IgD-negative memory B cell (primary cell): ENCODE results near the gene RAP1A. TPM values are rescaled to one million over a fixed set of nuclear protein-coding genes. Genes with fewer than 3 reads are reported as not detected.

Source experiments
- H3K27ac Mint-ChIP-seq, 3 donors: one replicate each; pipeline ENCODE4 v1.8.0; 2020 to 2022; ENCODE audit warnings: mild to moderate bottlenecking in 3 of 3, mixed read lengths in 3 of 3, moderate library complexity in 1 of 3
- H3K27me3 Mint-ChIP-seq: one replicate; pipeline ENCODE4 v1.8.0; 2021; ENCODE audit warnings: mixed read lengths
- H3K36me3 Mint-ChIP-seq: one replicate; pipeline ENCODE4 v1.8.0; 2020; ENCODE audit warnings: mild to moderate bottlenecking, mixed read lengths
- H3K4me1 Mint-ChIP-seq, 3 donors: one replicate each; pipeline ENCODE4 v1.8.0; 2020 to 2022; ENCODE audit warnings: mixed read lengths in 3 of 3, mild to moderate bottlenecking in 1 of 3
- H3K4me3 Mint-ChIP-seq, 4 donors: one replicate each; pipeline ENCODE4 v1.8.0; 2020 to 2022; ENCODE audit warnings: mild to moderate bottlenecking in 4 of 4, mixed read lengths in 4 of 4, moderate library complexity in 3 of 4
- H3K9me3 Mint-ChIP-seq, 3 donors: one replicate each; pipeline ENCODE4 v1.8.0; 2020 to 2021; ENCODE audit warnings: mixed read lengths in 3 of 3, mild to moderate bottlenecking in 1 of 3
- polyA plus RNA-seq: library from polyadenylated mRNA; unstranded; fragments of 300-500 nt; fragmentation: Illumina TruSeq; gene quantifications from one replicate; pipeline ENCODE4 v1.2.3, GENCODE V29; 2021

Gene RAP1A
- polyA plus RNA-seq, 1 donor from 2014 or later, result 44.9 TPM

DNA sequence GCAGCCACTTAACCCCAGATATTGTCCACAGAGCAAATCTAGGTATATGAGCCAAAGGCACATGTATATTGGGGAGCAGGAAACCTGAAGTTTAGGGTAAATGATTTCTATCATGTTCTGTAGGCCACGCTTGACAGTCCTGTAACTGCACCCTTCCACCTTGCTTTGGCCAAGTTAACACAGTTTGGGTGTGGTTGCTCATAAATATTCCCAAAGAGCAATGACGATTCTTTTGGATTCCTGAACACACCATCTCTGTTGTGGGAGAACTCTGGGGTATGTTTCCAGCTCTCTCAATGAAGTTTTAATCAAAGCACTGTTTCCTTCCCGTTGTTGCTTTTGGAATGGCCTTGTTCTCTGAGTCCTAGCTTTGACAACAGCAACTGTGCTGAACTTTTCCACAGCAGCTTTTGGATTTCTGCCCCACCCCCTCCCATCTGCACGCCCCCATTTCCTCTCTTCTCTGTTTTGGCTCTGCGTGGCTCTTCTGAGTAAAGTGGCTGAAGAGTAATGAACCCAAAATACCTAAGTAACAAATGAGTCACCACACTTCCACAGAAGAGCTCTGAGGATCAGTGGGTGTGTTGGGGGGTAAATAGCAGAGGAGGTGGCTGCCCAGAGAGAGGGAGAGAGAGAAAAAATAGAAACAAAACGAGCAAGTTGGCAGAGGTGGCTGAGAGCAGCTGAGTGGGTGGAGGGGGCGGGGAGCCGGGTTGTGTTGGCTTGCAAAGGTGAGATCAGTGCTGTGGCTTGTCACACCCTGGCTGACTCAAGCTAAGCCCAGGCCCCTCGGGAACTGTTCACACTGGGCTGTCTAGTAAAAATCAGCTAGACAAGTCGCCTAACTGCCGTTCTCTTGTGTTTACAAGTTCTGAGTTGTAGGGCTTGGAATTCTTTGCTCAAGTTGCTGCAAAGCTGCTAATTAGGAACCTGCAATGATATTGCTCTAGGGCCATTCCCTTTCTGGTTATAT, 26.9 kb upstream of the RAP1A start:
- H3K4me1 Mint-ChIP-seq, result peaks cover 43 to 55% (median 45%) of the 10 kb centered on the region in 3 donors
- peak overlapping the region; percentile 26 to 80 (median 34) for H3K4me3 Mint-ChIP-seq
- no peaks in the 10 kb centered on the region for H3K36me3 Mint-ChIP-seq
- H3K27ac Mint-ChIP-seq, result peak overlapping the region; percentile 76 to 89 (median 79)
- H3K9me3 Mint-ChIP-seq, result no peaks in the 10 kb centered on the region
- no peaks in the 10 kb centered on the region for H3K27me3 Mint-ChIP-seq

DNA sequence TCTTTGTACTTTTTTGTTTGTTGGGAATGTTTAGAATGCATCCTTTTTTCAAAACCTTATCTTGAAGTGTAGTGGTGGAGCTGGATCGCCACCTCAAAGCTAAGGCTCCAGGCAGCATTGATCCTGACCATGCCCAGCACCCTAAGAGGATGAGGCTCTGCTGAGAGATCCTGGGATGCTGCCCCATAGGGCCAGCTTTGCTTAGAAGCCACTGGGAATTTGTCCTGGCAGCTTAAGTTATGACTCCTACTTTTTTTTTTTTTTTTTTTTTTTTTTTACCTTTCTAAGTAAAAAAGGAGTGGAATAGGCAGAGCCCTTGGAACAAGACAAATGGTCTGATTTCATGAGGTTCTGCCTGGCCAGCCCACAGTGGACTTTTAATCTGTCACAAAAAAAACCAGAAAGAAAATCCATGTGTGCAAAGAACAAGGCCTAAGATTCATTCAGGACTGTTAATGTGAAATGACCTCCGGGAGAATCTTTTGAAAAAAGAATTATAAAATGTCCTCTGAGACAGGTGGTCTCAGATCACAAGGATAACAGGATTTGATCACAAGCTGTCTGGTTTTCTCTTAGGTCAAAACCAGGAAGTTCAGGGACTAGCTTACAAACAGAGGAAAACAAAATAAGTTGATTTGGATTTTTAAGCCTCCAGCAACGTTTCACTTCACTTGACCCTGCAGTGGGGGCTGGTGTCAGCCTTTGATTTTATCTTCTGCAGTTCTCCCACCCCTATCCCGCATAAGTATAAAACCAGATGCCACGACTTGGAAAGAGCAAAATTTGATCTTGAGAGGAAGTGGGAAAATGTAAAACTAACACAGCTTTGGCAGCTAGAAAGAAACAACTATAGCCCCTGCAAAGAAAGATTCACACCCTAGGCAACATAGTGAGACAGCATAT, 25.9 kb upstream of the RAP1A start:
- H3K27me3 Mint-ChIP-seq, result no peaks in the 10 kb centered on the region
- H3K27ac Mint-ChIP-seq, result peak overlapping the region; percentile 76 to 91 (median 79)
- H3K4me3 Mint-ChIP-seq, result peak overlapping the region; percentile 37 to 90 (median 63)
- H3K9me3 Mint-ChIP-seq, result no peaks in the 10 kb centered on the region
- no peaks in the 10 kb centered on the region for H3K36me3 Mint-ChIP-seq
- H3K4me1 Mint-ChIP-seq, result peaks cover 53 to 65% (median 55%) of the 10 kb centered on the region in 3 donors

DNA sequence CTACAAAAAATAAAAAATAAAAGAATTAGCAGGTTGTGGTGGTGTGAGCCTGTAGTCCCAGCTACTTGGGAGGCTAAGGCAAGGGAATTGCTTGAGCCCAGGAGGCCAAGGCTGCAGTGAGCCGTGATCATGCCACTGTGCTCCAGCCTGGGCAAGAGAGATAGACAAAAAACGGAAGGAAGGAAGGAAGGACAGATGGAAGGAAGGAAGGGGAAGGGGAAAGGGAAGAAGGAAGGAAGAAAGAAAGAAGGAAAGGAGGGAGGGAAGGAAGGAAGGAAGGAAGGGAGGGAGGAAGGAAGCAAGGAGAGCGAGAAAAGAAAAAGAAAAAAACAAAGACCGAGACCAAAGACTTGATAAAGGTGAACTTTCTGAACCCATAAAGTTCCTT, 25.3 kb upstream of the RAP1A start:
- peak overlapping the region in 2 of 4 donors; percentile 77 to 90 for H3K4me3 Mint-ChIP-seq
- peaks cover 55 to 64% (median 57%) of the 10 kb centered on the region in 3 donors for H3K4me1 Mint-ChIP-seq
- no peaks in the 10 kb centered on the region for H3K9me3 Mint-ChIP-seq
- H3K36me3 Mint-ChIP-seq, result no peaks in the 10 kb centered on the region
- no peaks in the 10 kb centered on the region for H3K27me3 Mint-ChIP-seq
- H3K27ac Mint-ChIP-seq, result peak overlapping the region; percentile 76 to 91 (median 79)

DNA sequence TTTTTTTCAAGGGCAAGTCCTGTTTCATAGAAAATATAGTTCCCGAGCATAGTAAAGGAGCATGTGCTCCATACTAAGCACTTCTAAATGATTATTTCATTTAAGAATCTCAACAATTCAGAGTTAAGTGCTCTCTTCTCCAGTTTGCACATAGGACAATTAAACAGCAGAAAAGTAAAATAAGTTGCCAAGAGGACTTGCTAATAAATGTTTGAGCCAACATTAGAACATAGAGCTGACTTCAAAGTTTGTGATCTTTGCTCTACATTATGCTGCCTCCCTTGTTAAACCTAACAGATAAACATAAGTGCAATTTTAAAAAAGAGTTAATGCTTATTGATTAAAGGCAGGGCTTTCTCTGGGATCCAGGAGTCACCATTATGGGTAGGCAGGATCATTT, 23.8 kb upstream of the RAP1A start:
- peak overlapping the region in 1 of 4 donors; percentile 63 for H3K4me3 Mint-ChIP-seq
- H3K27ac Mint-ChIP-seq, result peak overlapping the region in 1 of 3 donors; percentile 83
- peaks cover 1% of the 10 kb centered on the region for H3K36me3 Mint-ChIP-seq
- H3K4me1 Mint-ChIP-seq, result peaks cover 69 to 74% (median 72%) of the 10 kb centered on the region in 3 donors
- no peaks in the 10 kb centered on the region for H3K9me3 Mint-ChIP-seq
- H3K27me3 Mint-ChIP-seq, result no peaks in the 10 kb centered on the region

DNA sequence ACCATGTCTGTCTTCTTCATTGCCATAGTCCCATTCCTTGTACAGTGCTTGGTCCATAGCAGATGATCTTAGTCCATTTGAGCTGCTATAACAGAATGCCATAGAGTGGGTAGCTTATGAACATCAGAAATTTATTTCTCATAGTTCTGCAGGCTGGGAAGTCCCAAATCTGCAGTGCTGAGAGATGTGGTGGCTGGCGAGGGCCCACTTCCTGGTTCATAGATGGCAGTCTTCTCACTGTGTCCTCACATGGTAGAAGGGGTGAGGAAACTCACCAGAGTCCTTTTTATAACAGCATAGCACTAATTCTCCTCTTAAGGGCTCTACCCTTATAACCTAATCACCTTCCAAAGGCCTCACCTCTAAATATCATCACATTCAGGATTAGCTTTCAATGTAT, 23.1 kb upstream of the RAP1A start:
- H3K27me3 Mint-ChIP-seq, result no peaks in the 10 kb centered on the region
- H3K4me3 Mint-ChIP-seq, result peak overlapping the region; percentile 12 to 85 (median 73)
- H3K9me3 Mint-ChIP-seq, result no peaks in the 10 kb centered on the region
- peaks cover 75 to 81% (median 79%) of the 10 kb centered on the region in 3 donors for H3K4me1 Mint-ChIP-seq
- peaks cover 1% of the 10 kb centered on the region for H3K36me3 Mint-ChIP-seq
- H3K27ac Mint-ChIP-seq, result peak overlapping the region; percentile 10 to 83 (median 83)

DNA sequence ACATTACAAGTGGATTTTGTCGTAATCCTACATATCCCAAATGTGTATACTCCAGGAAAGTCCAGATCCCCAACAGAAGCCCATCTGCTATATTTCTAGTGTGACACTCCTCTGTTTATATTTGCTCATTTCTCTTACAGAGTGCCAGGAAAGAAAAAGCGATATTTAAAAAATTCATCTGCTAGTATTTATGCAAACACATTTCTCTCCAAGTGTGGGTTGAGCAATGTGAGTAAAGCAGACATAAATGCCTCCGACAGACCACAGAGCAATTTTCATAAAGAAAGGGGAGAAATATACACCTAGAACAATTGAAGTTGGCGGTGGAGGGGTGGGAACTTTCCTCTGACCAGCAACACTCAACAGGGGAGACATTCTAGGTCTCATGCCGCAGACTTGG, 22.2 kb upstream of the RAP1A start:
- H3K27ac Mint-ChIP-seq, result peak overlapping the region; percentile 17 to 83 (median 26)
- no peaks in the 10 kb centered on the region for H3K9me3 Mint-ChIP-seq
- peak overlapping the region in 2 of 4 donors; percentile 34 to 77 for H3K4me3 Mint-ChIP-seq
- H3K4me1 Mint-ChIP-seq, result peaks cover 78 to 85% (median 85%) of the 10 kb centered on the region in 3 donors
- no peaks in the 10 kb centered on the region for H3K27me3 Mint-ChIP-seq
- peaks cover 1% of the 10 kb centered on the region for H3K36me3 Mint-ChIP-seq

DNA sequence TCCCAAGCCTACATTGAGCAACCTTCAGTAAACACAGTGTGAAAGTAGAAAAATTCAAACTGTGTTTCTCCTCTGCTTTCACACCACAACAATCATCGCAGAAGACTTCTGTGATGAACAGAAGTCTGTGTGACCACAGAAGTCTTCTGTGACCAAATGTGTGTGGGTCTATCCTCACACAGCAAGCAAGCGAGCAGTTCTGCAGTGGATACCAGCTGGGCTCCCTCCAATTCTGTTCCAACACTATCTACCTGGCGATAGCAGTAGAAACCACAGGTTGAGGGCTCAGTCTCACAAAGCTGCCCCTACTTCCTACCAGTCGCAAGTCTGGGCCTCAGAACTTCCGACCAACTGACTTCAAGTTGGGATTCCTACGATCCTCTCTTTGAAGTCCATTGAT, 21.0 kb upstream of the RAP1A start:
- Mint-ChIP-seq H3K36me3 (peaks cover 1% of the 10 kb centered on the region), H3K27me3 (no peaks in the 10 kb centered on the region), H3K4me1 (peaks cover 85 to 87% (median 85%) of the 10 kb centered on the region in 3 donors), H3K9me3 (no peaks in the 10 kb centered on the region), H3K4me3 (peak overlapping the region in 2 of 4 donors; percentile 11 to 27), H3K27ac (peak overlapping the region in 1 of 3 donors; percentile 17)

DNA sequence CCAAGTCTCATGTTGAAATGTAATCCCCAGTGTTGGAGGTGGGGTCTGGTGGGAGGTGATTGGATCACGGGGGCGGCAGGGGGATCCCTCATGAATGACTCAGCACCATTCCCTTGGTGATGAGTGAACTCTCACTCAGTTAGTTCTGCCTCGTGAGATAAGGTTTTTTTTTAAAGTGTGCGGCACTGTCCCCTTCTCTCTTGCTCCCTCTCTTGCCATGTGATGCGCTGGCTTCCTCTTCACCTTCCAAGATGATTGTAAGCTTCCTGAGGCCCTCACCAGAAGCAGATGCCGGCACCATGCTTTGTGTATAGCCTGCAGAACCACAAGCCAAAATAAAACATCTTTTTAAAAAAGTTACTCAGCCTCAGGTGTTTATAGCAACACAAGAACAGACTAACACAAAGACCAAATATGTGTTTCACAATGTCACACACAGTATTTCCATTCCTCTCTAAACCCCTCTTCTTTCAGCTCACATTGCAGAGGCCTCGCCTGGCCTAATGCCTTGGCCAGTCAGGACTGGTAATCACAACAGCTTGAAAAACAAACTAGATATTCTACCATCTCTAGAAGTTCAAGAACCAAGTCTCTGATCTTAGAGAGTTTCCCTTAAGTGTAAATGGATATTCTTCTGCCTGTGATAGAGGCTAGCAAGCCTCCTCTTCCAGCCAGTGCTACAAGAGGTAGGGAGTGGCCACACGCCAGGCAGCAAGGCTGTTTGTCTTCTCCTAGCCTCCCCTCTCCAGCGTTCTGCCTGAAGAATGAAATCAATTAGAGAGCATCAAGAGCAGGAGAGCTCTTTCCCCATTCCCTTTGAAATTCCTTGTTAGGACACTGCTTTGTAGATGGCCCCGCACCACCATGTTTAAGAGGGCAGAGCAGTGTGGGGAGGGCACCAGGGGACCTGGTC, 19.6 kb upstream of the RAP1A start:
- Mint-ChIP-seq H3K9me3 (no peaks in the 10 kb centered on the region), H3K27me3 (no peaks in the 10 kb centered on the region), H3K36me3 (peaks cover 1% of the 10 kb centered on the region), H3K27ac (peak overlapping the region; percentile 19 to 65 (median 35)), H3K4me3 (peak overlapping the region; percentile 14 to 94 (median 52)), H3K4me1 (peaks cover 89 to 91% (median 90%) of the 10 kb centered on the region in 3 donors)

DNA sequence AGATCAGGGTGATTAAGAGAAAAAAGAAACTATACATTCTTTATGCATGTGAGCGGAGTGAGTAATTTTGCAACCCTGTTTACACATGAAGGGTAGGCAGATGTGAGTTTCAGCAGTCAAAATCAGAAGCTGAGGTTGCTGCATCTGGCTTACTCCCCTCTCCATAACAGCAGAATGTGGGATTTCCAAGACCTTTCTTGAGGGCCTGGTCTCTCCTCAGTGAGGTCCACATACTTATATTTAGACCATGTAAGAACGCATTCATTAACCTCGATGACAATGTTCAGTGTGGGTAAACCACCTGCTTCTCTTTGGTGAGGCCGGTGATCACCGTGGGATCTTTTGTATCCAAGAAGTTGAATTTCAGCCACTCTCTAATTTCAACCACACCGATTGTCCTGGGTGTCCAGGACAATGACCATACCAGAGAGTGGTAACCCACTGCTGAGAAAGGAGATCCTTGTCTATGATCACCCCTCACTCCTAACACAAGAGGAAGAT, 18.7 kb upstream of the RAP1A start:
- no peaks in the 10 kb centered on the region for H3K9me3 Mint-ChIP-seq
- peak overlapping the region; percentile 19 to 65 (median 35) for H3K27ac Mint-ChIP-seq
- peaks cover 82 to 85% (median 83%) of the 10 kb centered on the region in 3 donors for H3K4me1 Mint-ChIP-seq
- peak overlapping the region; percentile 14 to 94 (median 60) for H3K4me3 Mint-ChIP-seq
- H3K27me3 Mint-ChIP-seq, result no peaks in the 10 kb centered on the region
- peaks cover 1% of the 10 kb centered on the region for H3K36me3 Mint-ChIP-seq

DNA sequence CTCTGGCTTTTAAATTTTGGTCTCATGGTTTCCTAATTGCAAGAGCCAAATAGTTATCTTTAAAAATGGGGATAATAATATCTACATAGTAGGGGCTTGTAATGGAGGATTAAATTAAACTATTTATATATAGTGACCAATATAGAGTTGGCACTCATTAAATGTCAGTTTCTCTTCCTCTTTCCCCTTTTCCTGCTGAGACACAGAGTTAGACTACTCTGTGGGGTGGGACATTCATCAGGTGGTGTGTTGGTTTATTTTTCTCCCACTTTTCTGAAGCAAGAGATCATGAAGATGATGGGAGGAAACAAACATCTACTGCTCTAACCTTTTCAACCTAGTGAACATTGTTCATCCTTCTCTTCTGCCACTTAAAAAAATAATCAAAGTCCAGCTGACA, 17.3 kb upstream of the RAP1A start:
- Mint-ChIP-seq H3K27me3 (no peaks in the 10 kb centered on the region), H3K9me3 (no peaks in the 10 kb centered on the region), H3K36me3 (peaks cover 1% of the 10 kb centered on the region), H3K27ac (peak overlapping the region; percentile 1 to 71 (median 65)), H3K4me1 (peaks cover 74 to 79% (median 77%) of the 10 kb centered on the region in 3 donors), H3K4me3 (peak overlapping the region; percentile 7 to 80 (median 69))

DNA sequence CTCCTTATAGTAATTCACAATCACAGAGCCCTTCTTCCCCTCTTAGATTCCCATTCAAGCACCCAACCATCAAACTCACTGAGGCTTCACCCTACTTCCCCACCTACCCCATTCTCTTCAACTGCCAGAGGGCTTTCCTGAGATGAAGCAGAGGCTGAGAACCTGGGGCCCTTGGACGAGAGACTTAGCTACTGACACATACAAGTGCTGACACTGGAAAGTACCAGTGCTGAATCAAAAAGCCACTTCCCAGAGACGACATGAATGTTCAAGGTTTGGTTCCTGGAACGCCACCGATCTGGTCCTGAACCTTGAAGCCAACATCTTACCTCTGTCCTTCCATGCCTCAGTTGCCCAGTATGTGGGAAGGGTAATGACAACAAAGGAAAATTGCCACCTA, 16.6 kb upstream of the RAP1A start:
- Mint-ChIP-seq H3K9me3 (no peaks in the 10 kb centered on the region), H3K27me3 (no peaks in the 10 kb centered on the region), H3K36me3 (peaks cover 1% of the 10 kb centered on the region), H3K4me1 (peaks cover 68 to 72% (median 71%) of the 10 kb centered on the region in 3 donors), H3K27ac (peak overlapping the region; percentile 1 to 91 (median 65)), H3K4me3 (peak overlapping the region in 3 of 4 donors; percentile 21 to 80 (median 78))

DNA sequence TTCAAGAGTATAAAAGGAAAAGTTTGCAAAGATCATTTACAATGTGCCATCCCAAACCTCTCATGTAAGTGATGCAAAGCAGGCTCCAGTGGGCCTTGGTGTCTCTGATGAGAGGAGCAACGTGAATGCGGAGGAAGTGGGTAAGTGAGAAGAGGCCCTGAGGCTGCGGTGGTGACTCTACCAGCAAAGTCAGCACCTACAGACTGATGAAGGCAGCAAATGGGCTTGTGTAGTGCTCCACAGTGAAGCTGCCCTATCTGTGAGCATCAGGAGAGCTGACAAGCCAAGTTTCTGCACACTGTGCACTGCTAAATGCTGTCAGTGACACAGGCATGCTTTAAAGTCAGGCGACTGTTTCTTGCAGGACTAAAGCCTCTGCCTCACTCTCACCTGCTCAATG, 15.6 kb upstream of the RAP1A start:
- Mint-ChIP-seq H3K4me3 (peak overlapping the region in 3 of 4 donors; percentile 53 to 80 (median 75)), H3K27me3 (no peaks in the 10 kb centered on the region), H3K27ac (peak overlapping the region; percentile 65 to 87 (median 76)), H3K4me1 (peaks cover 59 to 66% (median 62%) of the 10 kb centered on the region in 3 donors), H3K36me3 (peaks cover 1% of the 10 kb centered on the region), H3K9me3 (no peaks in the 10 kb centered on the region)

DNA sequence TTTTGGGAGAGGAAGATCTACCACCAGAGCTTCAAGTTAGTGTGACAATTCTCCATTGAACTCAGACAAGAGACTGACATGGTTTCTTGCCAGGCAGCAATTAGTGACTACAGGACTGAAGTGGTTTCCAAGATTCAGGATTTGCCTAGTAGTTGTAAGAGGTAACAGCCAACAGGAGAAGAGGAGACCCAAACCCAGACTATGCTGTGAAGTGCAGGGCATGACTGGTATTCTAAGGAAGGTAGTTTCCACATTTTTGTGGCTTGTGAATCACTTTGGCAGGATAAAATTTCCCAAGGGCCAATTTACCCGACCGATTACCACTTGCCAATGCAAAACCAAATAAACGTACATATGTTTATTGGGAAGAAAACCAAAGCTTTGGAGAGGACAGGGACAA, 14.7 kb upstream of the RAP1A start:
- Mint-ChIP-seq H3K27me3 (no peaks in the 10 kb centered on the region), H3K36me3 (peaks cover 3% of the 10 kb centered on the region), H3K27ac (peak overlapping the region in 2 of 3 donors; percentile 47 to 76), H3K9me3 (no peaks in the 10 kb centered on the region), H3K4me1 (peaks cover 52 to 60% (median 55%) of the 10 kb centered on the region in 3 donors), H3K4me3 (no peak overlapping the region)
